GM10266 (cell line): ENCODE results near the gene RHBDF2.

Experiments
- DNase-seq: peaks from one replicate; pipeline ENCODE4 v3.0.0; 2012; ENCODE audit errors: extremely low spot score
- TF ChIP-seq, protein P1 (sequence below): IDR thresholded peaks from 2 replicates; pipeline ENCODE4 v1.5.1; 2012; ENCODE audit warnings: mild to moderate bottlenecking, low read depth; ENCODE audit not compliant: control insufficient read depth, insufficient read depth; ENCODE audit errors: missing control alignments

Gene RHBDF2

DNA sequence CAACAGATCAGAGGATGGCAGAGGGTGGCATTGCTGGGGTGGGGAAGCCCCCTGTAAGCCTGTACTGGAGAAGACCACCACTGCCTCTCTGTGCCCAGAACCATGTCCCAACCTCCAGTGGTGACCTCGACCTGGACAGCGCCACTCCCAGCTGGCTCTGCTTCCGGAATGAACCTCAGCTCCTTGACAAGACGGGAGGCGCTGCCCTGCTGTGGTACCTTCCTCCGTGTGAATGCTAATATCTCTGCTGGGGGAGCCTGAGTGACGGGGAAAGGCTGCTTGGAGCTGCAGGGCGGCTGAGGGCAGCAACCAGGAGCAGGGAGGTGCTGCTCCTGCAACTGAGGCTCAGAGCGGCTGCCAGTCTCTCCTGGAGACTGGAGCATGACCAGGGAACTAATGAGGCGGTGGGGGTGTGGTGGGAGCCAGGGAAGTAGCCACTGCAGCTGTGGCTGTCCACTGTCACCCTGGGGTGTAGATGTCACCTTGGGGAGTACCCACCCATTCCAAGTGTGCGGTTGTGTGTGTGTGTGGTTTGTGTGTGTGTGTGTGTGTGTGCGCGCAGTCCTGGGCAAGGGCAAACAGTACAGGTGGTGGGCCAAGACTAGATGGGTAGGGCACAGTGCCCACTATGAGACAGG lies 44.8 kb upstream of the RHBDF2 start:
- DNase-seq, result no peak
- TF ChIP-seq, protein P1, sequence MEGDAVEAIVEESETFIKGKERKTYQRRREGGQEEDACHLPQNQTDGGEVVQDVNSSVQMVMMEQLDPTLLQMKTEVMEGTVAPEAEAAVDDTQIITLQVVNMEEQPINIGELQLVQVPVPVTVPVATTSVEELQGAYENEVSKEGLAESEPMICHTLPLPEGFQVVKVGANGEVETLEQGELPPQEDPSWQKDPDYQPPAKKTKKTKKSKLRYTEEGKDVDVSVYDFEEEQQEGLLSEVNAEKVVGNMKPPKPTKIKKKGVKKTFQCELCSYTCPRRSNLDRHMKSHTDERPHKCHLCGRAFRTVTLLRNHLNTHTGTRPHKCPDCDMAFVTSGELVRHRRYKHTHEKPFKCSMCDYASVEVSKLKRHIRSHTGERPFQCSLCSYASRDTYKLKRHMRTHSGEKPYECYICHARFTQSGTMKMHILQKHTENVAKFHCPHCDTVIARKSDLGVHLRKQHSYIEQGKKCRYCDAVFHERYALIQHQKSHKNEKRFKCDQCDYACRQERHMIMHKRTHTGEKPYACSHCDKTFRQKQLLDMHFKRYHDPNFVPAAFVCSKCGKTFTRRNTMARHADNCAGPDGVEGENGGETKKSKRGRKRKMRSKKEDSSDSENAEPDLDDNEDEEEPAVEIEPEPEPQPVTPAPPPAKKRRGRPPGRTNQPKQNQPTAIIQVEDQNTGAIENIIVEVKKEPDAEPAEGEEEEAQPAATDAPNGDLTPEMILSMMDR, result no peak

DNA sequence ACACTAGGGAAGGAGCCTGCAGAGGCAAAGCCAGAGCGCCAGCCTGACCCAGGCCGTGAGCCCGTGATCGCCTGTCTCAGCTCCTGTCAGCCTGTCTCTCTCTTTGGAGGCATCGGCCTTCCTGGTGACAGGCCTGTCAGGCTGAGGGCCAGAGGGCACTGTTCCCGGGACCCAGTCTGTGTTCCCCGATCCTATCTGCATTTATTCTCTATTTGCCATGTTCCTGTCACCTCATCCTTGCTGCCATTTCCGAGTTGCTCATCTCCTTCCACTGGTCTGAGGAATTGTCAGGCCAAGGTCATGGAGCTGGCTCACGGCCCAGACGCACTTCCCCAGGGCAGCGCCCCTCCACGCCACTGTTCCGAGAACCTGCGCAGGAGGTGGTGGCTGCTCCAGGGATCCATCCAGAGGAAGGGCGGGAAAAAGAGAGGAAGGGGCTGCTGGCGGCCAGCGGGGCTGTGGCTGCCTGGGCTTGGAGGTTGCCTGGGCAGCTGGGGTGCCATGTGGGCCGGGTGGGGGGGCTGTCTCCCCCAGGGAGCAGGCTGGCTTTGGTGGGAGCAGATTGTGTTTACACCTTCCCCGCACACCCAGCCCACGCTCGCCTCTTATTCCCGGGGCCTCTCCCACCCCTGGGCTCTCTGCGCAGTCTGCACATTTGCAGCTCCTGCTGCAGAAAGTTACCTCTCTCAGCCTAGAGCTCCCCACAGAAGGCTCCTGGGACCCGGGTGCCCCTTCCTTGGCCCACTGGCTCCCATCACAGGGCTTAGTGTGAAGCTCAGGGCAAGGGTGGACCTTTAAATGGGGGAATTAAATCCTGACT lies 43.5 kb upstream of the RHBDF2 start:
- TF ChIP-seq, protein P1, result no peak
- DNase-seq, result no peak

- TF ChIP-seq, protein P1, result no peak
- DNase-seq, result no peak
These were observed 42.8 kb upstream of the RHBDF2 start for GRCh38 chr17:76543826-76544545.

GRCh38 chr17:76543482-76543825 lies 42.2 kb upstream of the RHBDF2 start:
- TF ChIP-seq, protein P1, result no peak
- DNase-seq, result no peak

- DNase-seq, result no peak
- TF ChIP-seq, protein P1, result no peak
These were observed 41.8 kb upstream of the RHBDF2 start for GRCh38 chr17:76542984-76543383.

DNA sequence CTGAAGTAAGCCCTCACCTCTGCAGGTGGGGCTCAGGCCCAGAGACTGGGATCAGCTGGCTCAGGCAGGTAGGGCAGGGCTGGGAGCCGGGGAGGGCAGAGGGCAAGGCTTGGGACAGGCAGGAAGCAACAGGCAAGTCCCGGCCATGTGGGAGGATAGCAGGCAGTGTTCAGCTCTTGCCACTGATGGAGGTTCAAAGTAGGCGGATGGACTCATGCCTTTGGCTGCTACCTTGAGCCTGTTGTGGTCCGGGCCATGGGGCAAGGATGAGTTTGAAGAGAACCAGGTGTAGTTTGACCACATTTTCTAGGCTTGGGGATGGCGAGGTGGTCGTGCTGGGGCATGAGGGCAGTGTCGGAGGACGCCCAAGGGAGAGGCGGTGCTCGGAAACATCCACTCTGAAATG lies 41.3 kb upstream of the RHBDF2 start:
- TF ChIP-seq, protein P1, result no peak
- no peak for DNase-seq
